ENCODE results near the gene DZANK1.
A peak's percentile ranks its signal among the peaks of the same experiment; 100 is the strongest.

Gene DZANK1

DNA sequence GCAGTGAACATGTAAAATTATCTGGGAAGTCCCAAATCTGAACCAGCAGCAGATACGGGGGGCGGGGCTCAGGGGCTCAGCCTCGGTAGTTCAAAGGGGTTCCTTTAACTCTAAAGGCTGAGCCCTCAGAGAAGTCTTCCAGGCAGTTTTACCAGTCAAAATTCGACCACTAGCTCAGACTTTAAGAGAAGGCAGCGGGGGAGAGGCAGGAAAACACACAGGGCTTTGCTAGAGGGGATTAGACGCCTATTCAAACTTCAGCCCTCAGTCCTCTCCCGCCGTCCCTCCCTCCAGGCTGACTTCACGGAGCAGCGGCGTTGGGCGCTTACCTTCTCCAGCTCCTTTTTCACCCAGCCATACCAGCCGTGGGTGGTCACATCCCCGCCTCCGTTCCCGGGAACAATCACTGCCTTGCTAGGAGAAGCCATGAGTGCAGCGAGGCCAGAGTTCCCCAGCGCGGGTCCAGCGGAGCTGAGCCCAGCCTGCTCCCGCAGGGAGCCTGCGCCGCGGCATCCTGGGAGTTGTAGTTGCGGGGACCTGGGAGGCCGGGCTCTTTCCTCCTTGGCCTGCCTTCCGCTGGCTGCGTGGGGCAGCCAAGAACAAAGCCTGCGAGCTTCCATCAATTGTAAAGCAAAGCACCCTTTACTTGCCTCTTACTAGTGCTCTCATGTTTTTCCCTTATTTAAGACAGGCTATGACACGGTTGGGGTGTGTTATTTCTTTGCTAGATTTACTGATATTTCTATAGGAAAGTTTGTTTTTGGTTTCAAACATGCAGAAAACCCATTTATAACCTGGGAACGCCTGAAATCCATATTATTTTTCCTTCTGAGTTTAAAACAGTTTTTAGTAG is 30.1 kb upstream of the DZANK1 start, which contains the start of gene RBBP9 (continued):
- no peak for TF ChIP-seq ZNF623 (tag by site-specific recombination; IDR thresholded peaks at IDR 0.05)
- TF ChIP-seq, protein P1, sequence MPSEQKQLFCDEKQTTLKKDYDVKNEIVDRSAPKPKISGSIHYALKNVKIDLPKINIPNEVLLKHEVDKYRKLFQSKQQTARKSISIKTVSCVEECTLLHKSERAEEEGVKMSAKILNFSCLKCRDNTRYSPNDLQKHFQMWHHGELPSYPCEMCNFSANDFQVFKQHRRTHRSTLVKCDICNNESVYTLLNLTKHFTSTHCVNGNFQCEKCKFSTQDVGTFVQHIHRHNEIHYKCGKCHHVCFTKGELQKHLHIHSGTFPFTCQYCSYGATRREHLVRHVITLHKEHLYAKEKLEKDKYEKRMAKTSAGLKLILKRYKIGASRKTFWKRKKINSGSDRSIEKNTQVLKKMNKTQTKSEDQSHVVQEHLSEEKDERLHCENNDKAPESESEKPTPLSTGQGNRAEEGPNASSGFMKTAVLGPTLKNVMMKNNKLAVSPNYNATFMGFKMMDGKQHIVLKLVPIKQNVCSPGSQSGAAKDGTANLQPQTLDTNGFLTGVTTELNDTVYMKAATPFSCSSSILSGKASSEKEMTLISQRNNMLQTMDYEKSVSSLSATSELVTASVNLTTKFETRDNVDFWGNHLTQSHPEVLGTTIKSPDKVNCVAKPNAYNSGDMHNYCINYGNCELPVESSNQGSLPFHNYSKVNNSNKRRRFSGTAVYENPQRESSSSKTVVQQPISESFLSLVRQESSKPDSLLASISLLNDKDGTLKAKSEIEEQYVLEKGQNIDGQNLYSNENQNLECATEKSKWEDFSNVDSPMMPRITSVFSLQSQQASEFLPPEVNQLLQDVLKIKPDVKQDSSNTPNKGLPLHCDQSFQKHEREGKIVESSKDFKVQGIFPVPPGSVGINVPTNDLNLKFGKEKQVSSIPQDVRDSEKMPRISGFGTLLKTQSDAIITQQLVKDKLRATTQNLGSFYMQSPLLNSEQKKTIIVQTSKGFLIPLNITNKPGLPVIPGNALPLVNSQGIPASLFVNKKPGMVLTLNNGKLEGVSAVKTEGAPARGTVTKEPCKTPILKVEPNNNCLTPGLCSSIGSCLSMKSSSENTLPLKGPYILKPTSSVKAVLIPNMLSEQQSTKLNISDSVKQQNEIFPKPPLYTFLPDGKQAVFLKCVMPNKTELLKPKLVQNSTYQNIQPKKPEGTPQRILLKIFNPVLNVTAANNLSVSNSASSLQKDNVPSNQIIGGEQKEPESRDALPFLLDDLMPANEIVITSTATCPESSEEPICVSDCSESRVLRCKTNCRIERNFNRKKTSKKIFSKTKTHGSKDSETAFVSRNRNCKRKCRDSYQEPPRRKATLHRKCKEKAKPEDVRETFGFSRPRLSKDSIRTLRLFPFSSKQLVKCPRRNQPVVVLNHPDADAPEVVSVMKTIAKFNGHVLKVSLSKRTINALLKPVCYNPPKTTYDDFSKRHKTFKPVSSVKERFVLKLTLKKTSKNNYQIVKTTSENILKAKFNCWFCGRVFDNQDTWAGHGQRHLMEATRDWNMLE (tag by site-specific recombination; conservative IDR thresholded peaks at IDR 0.05; ENCODE audit: low read depth): peak; percentile 67; the same call in 1 of the 2 replicates
- no peak for TF ChIP-seq KLF7 (tag by site-specific recombination; IDR thresholded peaks at IDR 0.05; ENCODE audit: borderline replicate concordance)
- no peak for TF ChIP-seq ZNF677 (tag by site-specific recombination; IDR thresholded peaks at IDR 0.05)
- no peak for TF ChIP-seq ZNF473 (tag by site-specific recombination; IDR thresholded peaks at IDR 0.05)
- TF ChIP-seq EGR2 (tag by site-specific recombination; IDR thresholded peaks at IDR 0.05; ENCODE audit: low read depth): peak; percentile 90
- TF ChIP-seq, protein P2, sequence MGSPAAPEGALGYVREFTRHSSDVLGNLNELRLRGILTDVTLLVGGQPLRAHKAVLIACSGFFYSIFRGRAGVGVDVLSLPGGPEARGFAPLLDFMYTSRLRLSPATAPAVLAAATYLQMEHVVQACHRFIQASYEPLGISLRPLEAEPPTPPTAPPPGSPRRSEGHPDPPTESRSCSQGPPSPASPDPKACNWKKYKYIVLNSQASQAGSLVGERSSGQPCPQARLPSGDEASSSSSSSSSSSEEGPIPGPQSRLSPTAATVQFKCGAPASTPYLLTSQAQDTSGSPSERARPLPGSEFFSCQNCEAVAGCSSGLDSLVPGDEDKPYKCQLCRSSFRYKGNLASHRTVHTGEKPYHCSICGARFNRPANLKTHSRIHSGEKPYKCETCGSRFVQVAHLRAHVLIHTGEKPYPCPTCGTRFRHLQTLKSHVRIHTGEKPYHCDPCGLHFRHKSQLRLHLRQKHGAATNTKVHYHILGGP (tag by site-specific recombination; IDR thresholded peaks at IDR 0.05): no peak
- TF ChIP-seq ZBTB8A (tag by site-specific recombination; IDR thresholded peaks at IDR 0.05): peak; percentile 93
- peak; percentile 66; the same call in 1 of the 2 replicates for TF ChIP-seq ZNF2 (tag by site-specific recombination; IDR thresholded peaks at IDR 0.05)
- peak; percentile 74 for TF ChIP-seq SP3 (tag by site-specific recombination; IDR thresholded peaks at IDR 0.05)
- no peak for TF ChIP-seq ZNF112 (tag by site-specific recombination; IDR thresholded peaks at IDR 0.05)
- TF ChIP-seq, protein P3, sequence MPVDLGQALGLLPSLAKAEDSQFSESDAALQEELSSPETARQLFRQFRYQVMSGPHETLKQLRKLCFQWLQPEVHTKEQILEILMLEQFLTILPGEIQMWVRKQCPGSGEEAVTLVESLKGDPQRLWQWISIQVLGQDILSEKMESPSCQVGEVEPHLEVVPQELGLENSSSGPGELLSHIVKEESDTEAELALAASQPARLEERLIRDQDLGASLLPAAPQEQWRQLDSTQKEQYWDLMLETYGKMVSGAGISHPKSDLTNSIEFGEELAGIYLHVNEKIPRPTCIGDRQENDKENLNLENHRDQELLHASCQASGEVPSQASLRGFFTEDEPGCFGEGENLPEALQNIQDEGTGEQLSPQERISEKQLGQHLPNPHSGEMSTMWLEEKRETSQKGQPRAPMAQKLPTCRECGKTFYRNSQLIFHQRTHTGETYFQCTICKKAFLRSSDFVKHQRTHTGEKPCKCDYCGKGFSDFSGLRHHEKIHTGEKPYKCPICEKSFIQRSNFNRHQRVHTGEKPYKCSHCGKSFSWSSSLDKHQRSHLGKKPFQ (tag by site-specific recombination; IDR thresholded peaks at IDR 0.05): no peak
- TF ChIP-seq, protein P4, sequence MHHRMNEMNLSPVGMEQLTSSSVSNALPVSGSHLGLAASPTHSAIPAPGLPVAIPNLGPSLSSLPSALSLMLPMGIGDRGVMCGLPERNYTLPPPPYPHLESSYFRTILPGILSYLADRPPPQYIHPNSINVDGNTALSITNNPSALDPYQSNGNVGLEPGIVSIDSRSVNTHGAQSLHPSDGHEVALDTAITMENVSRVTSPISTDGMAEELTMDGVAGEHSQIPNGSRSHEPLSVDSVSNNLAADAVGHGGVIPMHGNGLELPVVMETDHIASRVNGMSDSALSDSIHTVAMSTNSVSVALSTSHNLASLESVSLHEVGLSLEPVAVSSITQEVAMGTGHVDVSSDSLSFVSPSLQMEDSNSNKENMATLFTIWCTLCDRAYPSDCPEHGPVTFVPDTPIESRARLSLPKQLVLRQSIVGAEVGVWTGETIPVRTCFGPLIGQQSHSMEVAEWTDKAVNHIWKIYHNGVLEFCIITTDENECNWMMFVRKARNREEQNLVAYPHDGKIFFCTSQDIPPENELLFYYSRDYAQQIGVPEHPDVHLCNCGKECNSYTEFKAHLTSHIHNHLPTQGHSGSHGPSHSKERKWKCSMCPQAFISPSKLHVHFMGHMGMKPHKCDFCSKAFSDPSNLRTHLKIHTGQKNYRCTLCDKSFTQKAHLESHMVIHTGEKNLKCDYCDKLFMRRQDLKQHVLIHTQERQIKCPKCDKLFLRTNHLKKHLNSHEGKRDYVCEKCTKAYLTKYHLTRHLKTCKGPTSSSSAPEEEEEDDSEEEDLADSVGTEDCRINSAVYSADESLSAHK (tag by site-specific recombination; IDR thresholded peaks at IDR 0.05): no peak
- TF ChIP-seq GLIS2 (tag by site-specific recombination; IDR thresholded peaks at IDR 0.05): peak; percentile 95
- no peak for TF ChIP-seq ZNF514 (tag by site-specific recombination; IDR thresholded peaks at IDR 0.05)
- TF ChIP-seq ZNF10 (tag by site-specific recombination; IDR thresholded peaks at IDR 0.05): no peak
- TF ChIP-seq, protein P5, sequence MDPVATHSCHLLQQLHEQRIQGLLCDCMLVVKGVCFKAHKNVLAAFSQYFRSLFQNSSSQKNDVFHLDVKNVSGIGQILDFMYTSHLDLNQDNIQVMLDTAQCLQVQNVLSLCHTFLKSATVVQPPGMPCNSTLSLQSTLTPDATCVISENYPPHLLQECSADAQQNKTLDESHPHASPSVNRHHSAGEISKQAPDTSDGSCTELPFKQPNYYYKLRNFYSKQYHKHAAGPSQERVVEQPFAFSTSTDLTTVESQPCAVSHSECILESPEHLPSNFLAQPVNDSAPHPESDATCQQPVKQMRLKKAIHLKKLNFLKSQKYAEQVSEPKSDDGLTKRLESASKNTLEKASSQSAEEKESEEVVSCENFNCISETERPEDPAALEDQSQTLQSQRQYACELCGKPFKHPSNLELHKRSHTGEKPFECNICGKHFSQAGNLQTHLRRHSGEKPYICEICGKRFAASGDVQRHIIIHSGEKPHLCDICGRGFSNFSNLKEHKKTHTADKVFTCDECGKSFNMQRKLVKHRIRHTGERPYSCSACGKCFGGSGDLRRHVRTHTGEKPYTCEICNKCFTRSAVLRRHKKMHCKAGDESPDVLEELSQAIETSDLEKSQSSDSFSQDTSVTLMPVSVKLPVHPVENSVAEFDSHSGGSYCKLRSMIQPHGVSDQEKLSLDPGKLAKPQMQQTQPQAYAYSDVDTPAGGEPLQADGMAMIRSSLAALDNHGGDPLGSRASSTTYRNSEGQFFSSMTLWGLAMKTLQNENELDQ (tag by site-specific recombination; IDR thresholded peaks at IDR 0.05; ENCODE audit: low read depth): no peak
- peak; percentile 52 for TF ChIP-seq ZNF629 (tag by site-specific recombination; IDR thresholded peaks at IDR 0.05)
- TF ChIP-seq, protein P6, sequence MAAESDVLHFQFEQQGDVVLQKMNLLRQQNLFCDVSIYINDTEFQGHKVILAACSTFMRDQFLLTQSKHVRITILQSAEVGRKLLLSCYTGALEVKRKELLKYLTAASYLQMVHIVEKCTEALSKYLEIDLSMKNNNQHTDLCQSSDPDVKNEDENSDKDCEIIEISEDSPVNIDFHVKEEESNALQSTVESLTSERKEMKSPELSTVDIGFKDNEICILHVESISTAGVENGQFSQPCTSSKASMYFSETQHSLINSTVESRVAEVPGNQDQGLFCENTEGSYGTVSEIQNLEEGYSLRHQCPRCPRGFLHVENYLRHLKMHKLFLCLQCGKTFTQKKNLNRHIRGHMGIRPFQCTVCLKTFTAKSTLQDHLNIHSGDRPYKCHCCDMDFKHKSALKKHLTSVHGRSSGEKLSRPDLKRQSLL (tag by site-specific recombination; IDR thresholded peaks at IDR 0.05): peak; percentile 53; the same call in 1 of the 2 replicates
- TF ChIP-seq ZNF830 (tag by site-specific recombination; IDR thresholded peaks at IDR 0.05; ENCODE audit: low read depth): no peak
- no peak for TF ChIP-seq ZNF404 (tag by site-specific recombination; IDR thresholded peaks at IDR 0.05)
- peak; percentile 98 for TF ChIP-seq ZNF335 (tag by site-specific recombination; conservative IDR thresholded peaks at IDR 0.05)
- TF ChIP-seq BCL11B (tag by site-specific recombination; IDR thresholded peaks at IDR 0.05; ENCODE audit: low read depth): no peak
- TF ChIP-seq ZNF433 (tag by site-specific recombination; IDR thresholded peaks at IDR 0.05; ENCODE audit: low read depth): no peak
- TF ChIP-seq ZBTB20 (tag by site-specific recombination; IDR thresholded peaks at IDR 0.05): peak; percentile 97
- TF ChIP-seq ZNF366 (tag by site-specific recombination; conservative IDR thresholded peaks at IDR 0.05): peak; percentile 41

Measured in HEK293 (cell line).